HL-60/S4 (cell line): ENCODE data around the gene RGS14.
"Not testable (repeated sequence)": the region's sequence is repeated elsewhere in the genome, so short reads cannot be mapped to it uniquely, and the experiment has no call there.

Experiments
- in situ Hi-C: fragments of 300-500 bp; cut with MboI; formaldehyde crosslinking; loops from 2 replicates; pipeline ENCODE4 v1.14.3; 2022; ENCODE audit warnings: low sequenced_read_pairs

RGS14 gene

DNA sequence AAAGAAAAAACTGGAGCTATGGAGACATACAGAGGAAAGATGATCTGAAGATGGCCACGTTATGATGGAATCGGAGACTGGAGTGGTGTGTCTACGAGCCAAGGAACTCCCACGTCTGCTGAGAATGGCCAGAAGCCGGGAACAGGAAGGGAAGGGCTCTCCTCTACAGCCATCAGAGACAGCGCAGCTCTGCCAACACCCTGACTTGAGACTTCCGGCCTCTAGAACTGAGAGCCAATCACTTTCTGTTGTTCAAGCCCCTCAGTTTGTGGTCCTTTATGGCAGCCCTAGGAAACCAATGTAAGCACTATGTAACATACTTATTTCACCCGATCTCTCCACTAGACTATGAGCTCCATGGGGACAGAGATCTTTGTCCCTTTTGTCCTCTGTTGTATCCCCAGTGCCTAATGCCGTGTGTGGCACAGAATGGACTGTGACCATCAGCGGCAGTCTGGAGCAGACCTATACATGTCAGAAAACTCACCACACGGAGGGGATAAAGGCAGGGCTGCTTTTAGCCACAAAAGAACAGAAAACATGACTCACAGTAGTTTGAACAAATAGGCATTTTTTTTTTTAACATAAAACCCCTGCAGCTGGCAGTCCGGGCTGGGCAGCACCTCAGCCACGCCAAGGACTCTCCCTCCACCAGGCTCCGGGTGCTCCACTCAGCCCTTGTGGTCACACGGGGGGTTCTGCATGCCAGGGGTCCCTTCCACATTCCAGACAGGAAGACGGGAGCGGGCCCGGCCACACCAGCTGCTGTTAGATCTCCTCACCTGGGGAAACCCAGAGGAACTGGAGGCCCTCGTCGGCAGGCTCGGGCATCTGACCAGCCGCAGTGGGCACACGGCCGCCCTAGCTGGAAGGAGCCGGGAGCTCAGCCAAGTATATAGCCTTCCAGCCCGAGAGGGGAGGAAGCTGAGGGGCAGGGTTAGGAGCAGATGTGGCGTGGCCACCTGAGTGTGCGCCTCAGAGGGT lies 29.9 kb upstream of the RGS14 start:
- in situ Hi-C loops: no loop called here

DNA sequence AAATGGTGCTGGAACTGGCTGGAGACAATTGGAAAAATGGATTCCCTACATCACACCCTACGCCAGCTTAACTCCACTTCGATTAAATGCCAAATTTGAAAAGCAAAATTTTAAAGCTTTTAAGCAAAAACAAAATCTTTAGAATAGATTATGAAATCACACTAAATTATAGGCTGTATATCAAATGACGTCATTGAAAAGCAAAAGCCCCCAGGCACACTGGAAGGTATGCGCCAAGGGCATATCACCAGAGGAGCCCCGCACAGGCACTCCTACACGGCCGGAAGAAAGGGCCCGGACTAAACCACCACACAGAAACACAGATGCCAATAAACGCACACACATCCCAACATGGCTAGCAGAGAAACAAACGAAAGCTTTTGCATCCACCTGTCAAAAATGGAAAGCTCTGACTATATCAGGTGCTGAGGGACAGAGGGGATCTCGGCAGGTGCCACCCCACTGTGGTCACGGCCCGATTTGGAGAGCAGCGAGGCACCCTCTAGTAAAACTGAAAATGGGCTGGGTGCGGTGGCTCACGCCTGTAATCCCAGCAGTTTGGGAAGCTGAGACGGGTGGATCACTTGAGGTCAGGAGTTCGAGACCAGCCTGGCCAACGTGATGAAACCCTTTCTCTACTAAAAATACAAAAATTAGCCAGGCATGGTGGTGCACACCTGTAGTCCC lies 29.0 kb upstream of the RGS14 start:
- in situ Hi-C loops: no loop called here

DNA sequence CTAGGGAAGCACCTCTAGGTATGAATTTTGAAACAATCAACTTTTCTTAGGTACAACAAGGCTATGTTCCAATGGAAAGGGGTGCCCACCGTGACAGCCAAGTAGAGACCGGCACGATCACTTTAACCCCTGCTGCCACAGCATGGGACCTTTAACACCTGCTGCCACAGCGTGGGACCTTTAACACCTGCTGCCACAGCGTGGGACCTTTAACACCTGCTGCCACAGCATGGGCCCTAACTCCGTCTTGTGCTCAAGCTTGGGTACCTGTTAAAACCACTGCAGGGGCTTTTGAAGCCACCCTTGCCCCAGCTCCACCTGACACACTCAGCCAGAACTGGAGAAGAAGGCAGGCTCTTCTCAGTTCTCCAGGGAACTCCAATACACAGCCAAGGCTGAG lies 27.8 kb upstream of the RGS14 start:
- in situ Hi-C loops: no loop called here

DNA sequence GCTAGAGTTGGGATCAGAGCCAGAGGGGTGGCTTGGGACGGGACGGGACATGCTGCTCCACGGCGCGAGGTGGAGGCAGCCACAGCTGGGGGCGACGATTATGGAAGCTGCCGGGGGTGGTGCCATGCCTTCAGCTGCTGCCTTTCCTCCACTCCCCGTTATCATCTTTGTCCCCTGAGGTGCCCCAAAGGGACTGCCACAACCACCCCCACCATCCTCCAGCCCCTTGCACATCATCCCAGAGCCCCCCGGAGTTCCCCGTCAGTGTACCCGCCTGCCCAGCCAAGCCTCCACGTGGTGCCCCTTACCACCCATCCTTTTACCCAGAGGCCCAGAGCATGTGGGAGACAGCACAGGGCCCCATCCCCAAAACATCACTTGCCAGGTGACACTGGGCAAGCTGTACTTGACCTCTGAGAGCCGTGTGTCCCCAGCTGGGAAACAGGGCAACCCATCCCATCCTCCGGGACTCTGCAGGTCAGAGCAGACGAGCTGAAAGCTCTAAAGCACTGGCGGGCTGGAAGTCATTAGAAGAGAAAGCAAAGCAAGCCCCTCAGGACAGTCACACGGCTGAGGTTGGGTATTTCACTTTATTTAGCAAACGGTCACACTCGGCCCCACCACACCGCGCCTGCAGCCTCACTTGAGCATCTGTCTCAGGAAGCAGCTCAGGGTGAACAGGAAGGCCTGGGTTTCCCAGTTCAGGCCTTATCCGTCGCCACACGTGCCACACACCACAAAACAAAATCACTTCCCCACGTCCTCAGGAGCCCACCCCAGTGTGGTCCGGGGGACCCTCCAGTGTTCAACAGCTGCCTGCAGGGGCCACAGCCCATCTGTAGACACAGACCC lies 26.5 kb upstream of the RGS14 start:
- in situ Hi-C loops: no loop called here

DNA sequence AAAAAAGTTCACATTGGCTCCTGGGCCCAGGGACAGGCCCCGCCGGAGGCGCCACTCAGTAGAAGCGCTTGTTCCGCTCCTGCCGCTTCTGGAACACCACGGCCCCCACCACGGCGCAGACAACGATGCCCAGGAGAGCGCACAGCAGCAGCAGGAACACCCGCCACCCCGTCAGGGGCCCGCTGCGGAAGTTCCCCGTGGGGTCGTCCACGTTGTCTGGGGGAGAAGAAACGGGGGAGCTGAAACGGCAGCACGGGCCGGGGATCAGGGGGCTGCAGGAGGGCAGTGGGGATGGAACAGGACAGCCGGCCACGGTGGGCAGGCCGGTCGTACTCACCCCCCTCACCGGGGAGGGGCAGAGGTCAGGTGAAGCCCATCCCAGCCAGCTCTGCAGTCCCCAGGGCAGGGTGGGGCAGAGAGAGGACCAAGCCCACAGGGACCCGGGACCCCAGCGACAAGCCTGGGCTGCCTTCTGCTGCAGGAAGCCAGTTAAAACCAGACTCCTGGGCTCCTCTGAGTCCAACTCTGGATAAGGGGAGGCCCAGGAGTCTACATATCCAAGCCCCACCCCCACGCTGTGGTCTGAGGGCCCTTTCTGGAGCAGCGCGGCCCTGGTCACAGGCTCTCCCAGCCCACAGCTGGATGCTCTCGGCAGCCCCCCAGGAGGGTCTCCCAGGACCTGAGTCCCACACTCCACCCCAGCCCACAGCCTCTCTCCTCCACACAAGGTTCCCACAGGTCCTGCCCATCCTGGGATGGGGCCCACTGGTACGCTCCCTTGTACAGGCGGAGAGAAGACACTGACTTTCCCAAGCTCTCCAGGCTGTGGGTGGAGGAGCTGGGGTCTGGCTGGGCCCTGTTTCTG lies 25.5 kb upstream of the RGS14 start:
- in situ Hi-C loops: no loop called here

DNA sequence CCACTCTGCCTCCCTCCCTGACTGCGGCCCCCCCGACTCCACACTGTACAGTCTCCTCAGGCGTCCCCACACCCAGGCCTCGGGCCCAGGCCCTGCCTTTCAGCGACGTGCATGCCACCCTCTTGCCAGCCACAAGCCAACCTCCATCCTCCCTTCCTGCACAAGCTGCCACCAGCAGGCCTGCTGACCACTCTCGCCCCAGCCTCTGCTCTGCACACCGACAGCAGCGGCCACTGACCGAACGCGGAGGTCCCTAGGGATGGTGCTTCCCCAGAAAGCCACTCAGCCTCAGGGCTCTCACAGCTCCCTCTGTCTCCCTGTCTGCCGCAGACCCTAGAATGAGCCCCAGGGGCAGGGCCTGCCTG lies 24.8 kb upstream of the RGS14 start:
- in situ Hi-C loops: no loop called here

DNA sequence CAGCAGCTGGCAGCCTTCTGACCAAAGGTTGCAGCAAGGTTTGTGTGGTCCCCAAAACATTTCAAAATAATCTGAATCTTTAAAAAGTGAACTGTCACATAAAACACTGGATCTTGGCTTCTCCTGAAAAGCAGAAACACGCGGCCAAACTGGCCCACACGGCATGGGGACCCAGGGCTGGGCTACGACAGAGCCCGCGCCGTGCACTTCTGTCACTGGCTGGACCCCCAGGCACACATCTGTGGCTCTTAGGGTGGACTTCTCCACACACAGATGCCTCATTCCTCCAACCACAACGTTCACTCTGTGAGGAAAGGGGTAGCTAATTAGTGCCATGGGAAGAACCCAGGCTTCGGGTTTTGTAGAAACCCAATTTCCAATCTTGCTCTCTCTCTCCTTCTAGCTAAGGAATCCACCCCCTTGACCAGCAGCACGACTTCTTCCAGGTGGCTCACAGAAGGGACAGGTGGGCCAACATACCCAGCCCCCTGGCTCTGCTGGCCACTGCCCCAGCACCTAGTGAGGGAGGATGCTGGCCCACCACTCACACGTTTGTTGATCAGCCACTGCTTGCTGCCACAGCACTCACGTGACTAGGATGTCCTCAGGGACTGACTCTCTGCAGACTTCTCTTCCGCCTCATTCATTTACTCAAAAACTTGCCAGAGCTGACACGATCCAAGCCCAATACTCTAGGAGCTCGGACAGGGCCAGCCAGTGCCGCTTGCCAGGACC lies 24.1 kb upstream of the RGS14 start:
- in situ Hi-C loops: no loop called here

DNA sequence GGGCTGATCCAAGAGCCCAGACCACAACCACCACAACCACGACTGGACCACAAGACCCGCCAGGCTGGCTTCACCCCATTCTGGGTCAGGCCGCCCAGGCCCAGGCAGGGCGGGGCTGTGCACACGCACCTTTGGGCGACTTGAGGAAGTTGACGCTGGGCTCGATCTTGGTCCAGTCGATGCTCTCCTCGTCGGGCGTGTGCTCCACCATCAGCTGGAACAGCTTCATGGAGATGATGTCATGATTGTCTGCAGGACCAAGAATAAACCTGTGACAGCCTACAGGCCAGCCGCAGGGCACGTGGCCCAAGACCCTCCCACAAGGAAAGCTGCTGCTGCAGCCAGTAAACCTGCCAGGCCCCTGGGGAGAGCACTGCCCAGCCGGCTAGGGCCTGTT lies 23.6 kb upstream of the RGS14 start:
- in situ Hi-C loops: no loop called here

DNA sequence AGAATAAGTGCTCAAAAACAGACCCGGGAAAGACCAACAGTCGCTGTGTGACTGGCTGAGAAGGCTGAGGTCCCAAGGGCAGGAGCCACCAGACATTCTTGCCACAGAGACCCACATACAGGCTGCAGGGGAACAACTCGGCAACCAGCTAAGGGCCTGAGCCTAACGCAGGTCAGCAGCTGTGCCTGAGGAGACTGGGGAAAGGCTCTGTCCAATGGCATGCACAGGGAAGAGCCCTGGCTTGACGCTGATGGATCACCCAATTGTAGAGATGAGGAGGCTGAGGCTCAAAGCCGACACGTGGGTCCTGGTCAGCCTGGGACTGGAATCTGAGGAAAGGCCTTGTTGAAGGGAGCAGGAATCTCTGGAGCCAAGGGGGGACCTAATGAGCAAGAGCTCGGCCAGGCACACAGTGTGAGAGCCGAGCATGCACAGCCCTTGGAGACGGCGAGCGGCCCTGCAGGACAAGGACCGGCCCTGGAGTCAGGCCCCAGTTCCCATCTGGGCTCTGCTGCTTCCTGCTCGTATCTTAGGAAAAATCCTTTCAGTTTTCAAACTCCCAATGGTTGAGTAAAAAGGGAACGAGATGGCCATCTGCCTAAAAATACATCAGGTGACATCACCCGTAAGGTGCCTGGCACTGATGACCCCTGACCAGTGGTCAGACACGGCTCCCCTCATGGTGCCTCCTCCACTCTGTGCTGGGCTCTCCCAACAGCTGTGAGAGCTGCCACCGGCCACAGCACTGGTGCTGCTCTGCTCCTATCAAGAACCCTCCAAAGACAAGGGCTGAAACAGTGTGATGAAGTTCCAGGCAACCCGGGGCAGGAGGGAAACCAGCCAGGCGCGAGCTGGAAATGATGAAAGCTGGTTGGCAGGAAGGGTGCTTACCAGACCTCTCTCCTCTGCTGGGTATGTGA lies 22.7 kb upstream of the RGS14 start:
- in situ Hi-C loops: no loop called here

DNA sequence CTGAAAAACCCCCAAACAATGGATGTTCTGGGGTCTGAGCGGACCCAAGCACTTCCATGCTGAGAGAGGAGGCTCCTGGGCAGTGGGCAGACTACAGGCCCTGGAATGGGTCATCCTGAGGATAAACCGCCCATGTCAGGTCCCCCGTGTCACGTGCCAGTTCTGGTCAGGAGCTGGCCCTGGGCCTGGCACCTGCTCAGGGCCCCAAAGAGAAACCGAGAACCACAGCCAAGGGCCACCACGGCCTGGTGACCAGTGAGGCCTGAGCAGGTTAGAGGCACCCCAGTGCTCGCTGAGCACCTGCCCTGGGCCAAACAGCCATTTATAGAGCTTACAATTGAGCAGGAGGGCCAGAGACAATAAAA lies 22.0 kb upstream of the RGS14 start:
- in situ Hi-C loops: no loop called here

DNA sequence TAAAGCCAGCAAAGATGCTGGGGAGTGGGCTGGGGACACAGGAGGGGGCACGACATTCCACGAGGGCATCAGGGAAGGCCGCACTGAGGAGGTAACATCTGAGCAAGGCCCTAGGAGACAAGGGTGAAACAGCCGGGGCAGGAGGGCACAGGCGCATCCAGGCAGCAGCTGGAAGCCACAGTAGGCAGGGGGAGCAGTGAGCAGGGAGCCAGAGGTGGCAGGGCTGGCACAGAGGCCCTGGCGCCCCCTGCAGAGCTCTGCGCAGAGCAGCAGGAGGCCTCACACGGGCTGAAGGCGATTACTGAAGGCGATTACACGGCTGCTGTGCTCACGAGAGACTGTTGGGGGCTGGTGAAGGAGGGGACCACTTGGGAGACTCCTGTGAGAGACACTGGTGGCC lies 21.6 kb upstream of the RGS14 start:
- in situ Hi-C loops: no loop called here

DNA sequence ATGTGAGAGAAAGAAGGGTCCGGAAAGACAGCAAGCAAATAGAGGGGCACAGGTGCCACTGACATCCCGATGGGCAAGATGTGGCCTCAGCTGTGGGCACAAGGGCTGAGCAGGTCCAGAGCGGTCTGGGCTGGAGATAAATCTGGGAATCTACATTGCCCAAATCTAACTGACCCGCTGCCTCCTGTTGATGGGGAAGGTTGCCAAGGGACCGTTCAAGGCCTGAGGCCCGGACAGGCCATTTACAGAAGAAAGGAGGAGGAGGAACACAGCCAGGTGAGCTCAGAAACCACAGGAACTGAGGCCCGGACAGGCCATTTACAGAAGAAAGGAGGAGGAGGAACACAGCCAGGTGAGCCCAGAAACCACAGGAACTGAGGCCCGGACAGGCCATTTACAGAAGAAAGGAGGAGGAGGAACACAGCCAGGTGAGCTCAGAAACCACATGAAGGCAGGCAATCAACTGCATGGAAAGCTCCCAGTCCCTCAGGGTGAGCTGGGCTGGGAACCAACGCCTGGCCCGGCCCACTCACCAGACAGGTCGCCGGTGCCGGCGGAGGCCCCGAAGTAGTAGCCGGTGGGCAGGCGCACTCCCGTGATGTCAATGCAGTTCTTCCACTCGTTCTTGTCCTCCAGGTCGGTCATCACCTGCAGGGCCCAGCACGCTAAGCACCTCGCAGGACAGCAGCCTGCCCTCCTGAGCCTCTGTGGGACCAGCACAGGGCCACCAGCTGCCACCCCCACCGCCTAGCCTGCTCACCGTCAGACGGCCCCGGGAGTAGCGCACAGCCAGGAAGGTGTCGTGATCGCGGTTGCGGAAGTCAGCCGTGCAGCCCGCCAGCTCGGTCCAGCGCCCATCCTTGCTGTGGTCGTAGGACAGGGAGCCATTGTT lies 20.9 kb upstream of the RGS14 start:
- in situ Hi-C loops: no loop called here

DNA sequence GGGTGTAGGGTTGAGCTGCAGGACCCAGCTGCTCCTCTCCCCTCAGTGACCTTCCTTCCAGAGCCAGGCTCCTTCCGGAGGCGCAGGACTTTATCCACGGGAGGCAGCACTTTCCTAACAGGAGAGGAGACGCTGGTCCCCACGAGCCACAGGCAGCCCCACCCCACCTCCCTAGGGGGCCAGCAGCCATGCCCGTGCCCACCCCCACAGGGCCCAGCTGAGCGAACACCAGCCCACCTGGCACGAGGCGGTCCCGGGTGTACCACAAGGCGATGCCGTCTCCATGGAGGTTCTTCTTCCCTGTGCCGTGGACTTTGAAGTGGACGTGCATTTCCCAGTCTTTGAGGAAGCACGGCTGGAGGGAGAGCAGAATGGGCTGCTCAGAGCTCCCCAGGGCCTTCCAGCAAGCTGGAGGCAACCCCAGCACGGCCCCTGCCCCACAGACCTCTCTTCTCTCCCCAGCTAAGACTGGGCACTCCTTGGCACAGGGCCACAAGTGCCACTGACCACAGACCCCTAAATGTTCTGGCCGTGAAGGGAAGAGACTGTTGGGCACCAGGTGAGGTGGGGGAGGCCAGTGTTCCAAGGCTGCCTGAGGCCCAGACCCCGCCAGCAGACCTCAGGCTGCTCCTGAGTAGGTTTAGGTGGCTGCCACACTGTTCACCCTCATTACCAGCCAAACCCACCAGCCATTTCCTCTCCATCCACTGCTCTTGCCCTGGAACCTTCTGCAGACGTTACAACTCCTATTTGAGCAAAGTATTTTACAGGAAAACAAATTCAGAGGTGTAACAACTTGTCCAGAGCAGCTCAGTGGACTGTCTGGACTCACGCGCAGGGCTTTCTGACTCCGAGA lies 19.2 kb upstream of the RGS14 start:
- in situ Hi-C loops: no loop called here

DNA sequence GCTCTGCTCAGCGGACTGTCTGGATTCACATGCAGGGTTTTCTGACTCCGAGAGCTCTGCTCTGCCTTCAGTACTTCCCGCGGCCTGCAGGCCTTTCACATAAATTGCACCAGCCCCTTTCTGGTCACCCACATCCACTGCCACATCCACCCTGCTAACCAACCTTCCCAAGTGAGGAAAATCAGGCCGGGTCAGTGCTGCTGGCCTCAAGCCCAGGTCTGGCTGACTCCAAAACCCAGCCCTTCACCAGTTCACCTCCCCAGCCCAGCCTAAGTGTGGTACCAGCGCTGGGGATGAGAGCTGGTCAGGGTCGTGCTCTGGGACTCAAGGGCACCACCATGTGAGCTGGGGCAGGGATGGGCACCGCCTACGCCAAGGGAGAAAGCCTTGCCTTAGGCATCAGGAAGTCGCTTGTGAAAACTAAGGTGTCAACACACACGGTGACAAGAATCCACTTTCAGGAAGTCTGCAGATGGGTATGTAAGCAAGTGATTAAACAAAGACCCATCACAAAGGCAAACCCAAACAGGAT lies 18.6 kb upstream of the RGS14 start:
- in situ Hi-C loops: no loop called here

DNA sequence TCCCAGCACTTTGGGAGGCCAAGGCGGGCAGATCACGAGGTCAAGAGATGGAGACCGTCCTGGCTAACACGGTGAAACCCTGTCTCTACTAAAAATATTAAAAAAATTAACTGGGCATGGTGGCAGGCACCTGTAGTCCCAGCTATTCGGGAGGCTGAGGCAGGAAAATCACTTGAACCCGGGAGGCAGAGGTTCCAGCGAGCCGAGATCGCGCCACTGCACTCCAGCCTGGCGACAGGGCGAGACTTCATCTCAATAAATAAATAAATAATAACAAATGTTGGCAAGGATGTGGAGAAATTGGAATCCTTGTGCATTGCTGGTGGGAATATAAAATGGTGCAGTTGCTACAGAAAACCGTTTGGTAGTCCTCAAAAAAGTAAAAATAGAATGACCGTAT lies 14.7 kb upstream of the RGS14 start:
- in situ Hi-C loops: not testable (repeated sequence)

DNA sequence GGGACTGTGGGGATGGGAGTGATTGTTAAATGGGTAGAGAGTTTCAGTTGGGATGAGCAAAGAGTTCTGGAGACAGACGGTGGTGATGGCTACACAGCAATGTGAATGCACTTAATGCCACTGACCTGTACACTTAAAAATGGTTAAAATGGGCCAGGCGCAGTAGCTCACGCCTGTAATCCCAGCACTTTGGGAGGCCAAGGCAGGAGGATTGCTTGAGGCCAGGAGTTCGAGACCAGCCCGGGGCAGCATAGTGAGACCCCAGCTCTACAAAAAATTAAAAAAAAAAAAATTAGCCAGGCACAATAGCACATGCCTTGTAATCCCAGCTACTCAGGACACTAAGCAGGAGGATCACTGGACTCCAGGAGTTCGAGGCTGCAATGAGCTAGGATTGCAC lies 13.9 kb upstream of the RGS14 start:
- in situ Hi-C loops: no loop called here

DNA sequence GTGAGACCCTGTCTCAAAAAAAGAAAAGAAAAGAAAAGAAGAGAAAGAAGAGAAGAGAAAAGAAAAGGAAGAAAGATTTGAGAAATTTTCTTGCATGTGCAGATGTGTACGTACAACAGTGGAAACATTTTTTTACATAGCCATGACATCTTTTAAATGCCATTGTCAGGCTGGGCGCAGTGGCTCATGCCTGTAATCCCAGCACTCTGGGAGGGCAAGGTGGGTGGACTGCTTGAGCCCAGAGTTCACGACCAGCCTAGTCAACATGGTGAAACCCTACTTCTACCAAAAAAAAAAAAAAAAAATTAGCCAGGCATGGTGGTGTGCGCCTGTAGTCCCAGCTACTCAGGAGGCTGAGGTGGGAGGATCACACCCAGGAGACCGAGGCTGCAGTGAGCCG lies 12.8 kb upstream of the RGS14 start:
- in situ Hi-C loops: no loop called here
